Body of pancreas (tissue), 4 donors: ENCODE measurements around the gene RNU1-2. TPM values are rescaled to one million over a fixed set of nuclear protein-coding genes. Genes with fewer than 3 reads are reported as not detected.
"Not testable (repeated sequence)": the region's sequence is repeated elsewhere in the genome, so short reads cannot be mapped to it uniquely, and the experiment has no call there.

Experiments used
- ATAC-seq: fragments of 150-250 bp; one replicate; pipeline ENCODE4 v1.9.1; 2016
- DNase-seq, 4 donors: peaks; one replicate each; pipeline ENCODE4 v3.0.0-alpha.2; 2019
- H3K27ac ChIP-seq, 4 donors: fragments of 200-600 bp; sonication (generic); 1 replicate in 3 of 4; 2 replicates in 1 of 4; pipeline versions ENCODE4 v1.5.1 to v1.6.1; 2016 to 2019; ENCODE audit warnings: mild to moderate bottlenecking in 1 of 4, mixed read lengths in 1 of 4, moderate library complexity in 1 of 4
- H3K27me3 ChIP-seq, 2 donors: fragments of 200-600 bp; sonication (generic); one replicate each; pipeline ENCODE4 v1.6.0; 2016; ENCODE audit warnings: mild to moderate bottlenecking in 1 of 2
- H3K36me3 ChIP-seq, 2 donors: fragments of 200-600 bp; sonication (generic); replicated peaks in 1 of 2; 2 replicates each; pipeline ENCODE4 v1.5.1; 2016; ENCODE audit warnings: low read depth in 2 of 2; ENCODE audit not compliant: insufficient read depth in 1 of 2
- H3K4me1 ChIP-seq: fragments of 200-600 bp; sonication (generic); one replicate; pipeline ENCODE4 v1.6.0; 2016
- H3K4me3 ChIP-seq, 2 donors: fragments of 200-600 bp; sonication (generic); 1 replicate in 1 of 2; 2 replicates in 1 of 2; pipeline ENCODE4 v1.5.1; 2016 to 2019
- H3K9me3 ChIP-seq, 3 donors: fragments of 200-600 bp; sonication (generic); 1 replicate in 2 of 3; 2 replicates in 1 of 3; pipeline ENCODE4 v1.5.1; 2016
- CTCF ChIP-seq, 7 experiments: fragments of 450-650 bp in 4 of 7; fragments of 200-600 bp in 3 of 7; sonication (generic) in 3 of 7; IDR thresholded peaks; one replicate each; pipeline ENCODE4 v1.5.1; 2016 to 2019; ENCODE audit warnings: antibody characterized with exemption in 7 of 7
- POLR2A ChIP-seq, 3 donors: fragments of 450-650 bp; IDR thresholded peaks; one replicate each; pipeline ENCODE4 v1.6.1; 2016; ENCODE audit warnings: antibody characterized with exemption in 3 of 3, mild to moderate bottlenecking in 2 of 3
- WGBS, 2 donors: methylation state at CpG; one replicate each; pipeline ENCODE4 v1.1.5; 2017; 5-methylcytosine and 5-hydroxymethylcytosine counted together
- intact Hi-C: fragments of 100-400 bp; cut with DNase I; formaldehyde crosslinking; loops from one replicate; pipeline ENCODE4 v1.15.1; 2023
- total RNA-seq, 2 donors: library from RNA; depleted of rRNA; stranded (reverse); fragments of >200 nt; gene quantifications; one replicate each; pipeline ENCODE4 v1.1.0, GENCODE V29; 2016

Gene RNU1-2
- total RNA-seq, 2 donors from 2014 or later: under 0.01 to 15,479 TPM

- TF ChIP-seq CTCF (IDR thresholded peaks at IDR 0.05) (no peak), POLR2A (IDR thresholded peaks at IDR 0.05) (no peak)
- peak in 1 of 4 donors; percentile 14 for DNase-seq
These were observed 11.1 kb downstream of the RNU1-2 start for GRCh38 chr1:16906873-16907272.

GRCh38 chr1:16907870-16908758 lies 12.3 kb downstream of the RNU1-2 start:
- ATAC-seq (no peak), DNase-seq (peak in 2 of 4 donors; percentile 3 to 15)
- WGBS, 2 donors: 80 to 83% methylated on average over 15 of the region's 15 CpGs
- TF ChIP-seq CTCF (IDR thresholded peaks at IDR 0.05): no peak
- no peak for TF ChIP-seq POLR2A (IDR thresholded peaks at IDR 0.05)
- no peak overlapping the region for H3K4me3 ChIP-seq
- no peaks in the 10 kb centered on the region for H3K36me3 ChIP-seq
- intact Hi-C loops: no loop called here
- no peaks in the 10 kb centered on the region for H3K27me3 ChIP-seq
- H3K4me1 ChIP-seq: peaks cover 15% of the 10 kb centered on the region
- H3K27ac ChIP-seq: no peak overlapping the region
- peaks cover 0 to 4% (median 0%) of the 10 kb centered on the region in 3 donors for H3K9me3 ChIP-seq

More at GRCh38 chr1:16906873-16907272, 11.1 kb downstream of the RNU1-2 start:
- Histone ChIP-seq H3K27me3 (no peaks in the 10 kb centered on the region), H3K4me1 (peaks cover 13% of the 10 kb centered on the region), H3K36me3 (no peaks in the 10 kb centered on the region), H3K9me3 (peaks cover 0 to 4% (median 0%) of the 10 kb centered on the region in 3 donors), H3K4me3 (no peak overlapping the region), H3K27ac (no peak overlapping the region)
- 84 to 89% methylated on average over 4 of the region's 4 CpGs for WGBS, 2 donors
- intact Hi-C loops: no loop called here
- ATAC-seq: no peak

DNA sequence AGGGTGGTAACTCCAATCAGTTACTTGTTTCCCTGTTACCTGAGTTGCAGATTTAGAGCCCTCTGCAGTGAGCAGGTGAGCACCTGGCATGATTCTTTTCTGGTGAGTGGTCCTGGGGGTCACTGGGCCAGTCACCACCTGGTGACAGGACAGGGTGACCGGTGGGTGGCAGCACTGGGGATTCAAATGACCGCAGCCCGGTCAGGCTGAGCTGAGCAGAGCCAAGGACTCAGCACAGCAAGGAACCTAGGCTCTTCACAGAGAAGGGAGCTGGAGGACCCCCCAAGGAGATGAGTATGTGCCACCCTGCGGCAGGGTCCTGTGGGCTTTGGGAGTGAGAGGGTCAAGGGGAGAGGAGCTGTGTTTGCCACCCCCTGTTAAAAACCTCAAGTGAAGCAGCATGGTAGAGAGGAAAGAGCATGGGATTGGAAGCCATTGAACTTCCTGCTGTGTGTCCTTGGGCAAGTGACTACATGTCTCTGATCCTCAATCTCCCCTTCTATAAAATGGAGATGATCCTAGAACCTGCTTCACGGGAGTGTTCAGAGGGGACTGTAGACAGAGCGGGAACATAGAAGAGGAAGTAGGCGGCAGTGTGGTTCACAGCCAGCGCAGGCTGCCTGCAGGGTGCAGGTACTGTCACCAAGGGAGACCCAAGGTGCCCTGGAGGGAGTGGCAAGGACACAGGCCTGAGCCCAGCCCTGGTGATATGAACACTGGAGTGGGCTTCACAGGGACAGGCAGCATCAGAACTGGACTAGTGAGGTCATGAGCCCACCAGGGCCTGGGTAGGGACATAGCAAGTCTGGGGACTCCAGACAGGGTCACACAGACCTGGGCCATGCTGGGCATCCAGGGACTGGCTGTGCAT lies 16.3 kb downstream of the RNU1-2 start:
- peaks cover 18% of the 10 kb centered on the region for H3K4me1 ChIP-seq
- H3K36me3 ChIP-seq, ATAC-seq, H3K9me3 ChIP-seq, H3K4me3 ChIP-seq, intact Hi-C loops, H3K27ac ChIP-seq, H3K27me3 ChIP-seq: not testable (repeated sequence)
- DNase-seq: peak in 1 of 4 donors; percentile 49
- TF ChIP-seq CTCF (IDR thresholded peaks at IDR 0.05): peak in 2 of 7 experiments; percentile 5 to 6
- WGBS, 2 donors: 75 to 87% methylated on average over 8 of the region's 8 CpGs

GRCh38 chr1:16912742-16913141 lies 17.0 kb downstream of the RNU1-2 start:
- intact Hi-C loops, H3K9me3 ChIP-seq, H3K27me3 ChIP-seq, H3K4me3 ChIP-seq, H3K36me3 ChIP-seq, ATAC-seq: not testable (repeated sequence)
- peak in 1 of 4 donors; percentile 5 for DNase-seq
- Histone ChIP-seq H3K4me1 (peaks cover 18% of the 10 kb centered on the region), H3K27ac (peak overlapping the region in 1 of 4 donors; percentile 3)
- 73 to 85% methylated on average over 8 of the region's 8 CpGs for WGBS, 2 donors
